GM12878 (cell line): ENCODE results near the gene CD38. TPM values are rescaled to one million over a fixed set of nuclear protein-coding genes. Genes with fewer than 3 reads are reported as not detected.
A peak's percentile ranks its signal among the peaks of the same experiment; 100 is the strongest.

Experiments used
- ATF3 ChIP-seq: IDR thresholded peaks from 2 replicates; pipeline ENCODE4 v1.6.1; 2011; ENCODE audit warnings: low read depth, mild to moderate bottlenecking, low read length, moderate library complexity, borderline replicate concordance; ENCODE audit errors: extremely low read depth
- BHLHE40 ChIP-seq, 2 experiments: fragments of 450-650 bp in 1 of 2; IDR thresholded peaks; 2 replicates each; pipeline ENCODE4 v1.6.1; 2011 to 2017; ENCODE audit warnings: low read depth in 2 of 2, borderline replicate concordance in 1 of 2, improper control_type of control experiment in 1 of 2, low read length in 1 of 2, mild to moderate bottlenecking in 1 of 2
- BRCA1 ChIP-seq: IDR thresholded peaks from 2 replicates; pipeline ENCODE4 v1.6.1; 2011; ENCODE audit warnings: low read depth, low read length, improper control_type of control experiment
- CREB1 ChIP-seq: IDR thresholded peaks from 2 replicates; pipeline ENCODE4 v1.6.1; 2012; ENCODE audit warnings: low read depth, mild to moderate bottlenecking, inconsistent platforms
- CTCF ChIP-seq, 3 experiments: IDR thresholded peaks in 2 of 3; conservative IDR thresholded peaks in 1 of 3; 2 replicates each; pipeline ENCODE4 v1.5.1; 2011; ENCODE audit warnings: low read depth in 3 of 3, low read length in 3 of 3, mild to moderate bottlenecking in 3 of 3, control low read depth in 2 of 3, moderate library complexity in 2 of 3, inconsistent platforms in 1 of 3, mixed read lengths in 1 of 3; ENCODE audit not compliant: control insufficient read depth in 2 of 3, insufficient read depth in 1 of 3; ENCODE audit errors: extremely low read depth in 1 of 3
- ETV6 ChIP-seq, 2 experiments: fragments of 450-650 bp in 1 of 2; IDR thresholded peaks in 1 of 2; conservative IDR thresholded peaks in 1 of 2; 2 replicates each; pipeline ENCODE4 v1.6.1; 2014; ENCODE audit warnings: antibody characterized with exemption in 1 of 2, borderline replicate concordance in 1 of 2, low read depth in 1 of 2, mild to moderate bottlenecking in 1 of 2, moderate library complexity in 1 of 2
- JUND ChIP-seq: IDR thresholded peaks from 2 replicates; pipeline ENCODE4 v1.6.1; 2012; ENCODE audit warnings: low read depth, mild to moderate bottlenecking, low read length, improper control_type of control experiment, moderate library complexity
- KDM1A ChIP-seq: fragments of 200-600 bp; sonication (generic); IDR thresholded peaks from 2 replicates; pipeline ENCODE4 v1.6.1; 2016; ENCODE audit warnings: borderline replicate concordance
- KLF5 ChIP-seq: fragments of 450-650 bp; IDR thresholded peaks from 2 replicates; pipeline ENCODE4 v1.6.1; 2014; ENCODE audit warnings: mild to moderate bottlenecking; ENCODE audit not compliant: partially characterized antibody
- LARP7 ChIP-seq: fragments of 450-650 bp; IDR thresholded peaks from 2 replicates; pipeline ENCODE4 v1.6.1; 2017; ENCODE audit warnings: mild to moderate bottlenecking
- MAX ChIP-seq: IDR thresholded peaks from 2 replicates; pipeline ENCODE4 v1.6.1; 2012; ENCODE audit warnings: low read depth, low read length, improper control_type of control experiment
- MEF2A ChIP-seq: IDR thresholded peaks from 2 replicates; pipeline ENCODE4 v1.6.1; 2011; ENCODE audit warnings: low read depth, mild to moderate bottlenecking, low read length, moderate library complexity; ENCODE audit not compliant: insufficient read depth
- POLR2AphosphoS2 ChIP-seq: IDR thresholded peaks from 2 replicates; pipeline ENCODE4 v1.6.1; 2011; ENCODE audit warnings: low read depth, mild to moderate bottlenecking, low read length, improper control_type of control experiment, moderate library complexity
- SIN3A ChIP-seq: IDR thresholded peaks from 2 replicates; pipeline ENCODE4 v1.6.1; 2012; ENCODE audit warnings: low read depth, low read length, improper control_type of control experiment
- SIX5 ChIP-seq: IDR thresholded peaks from 2 replicates; pipeline ENCODE4 v1.6.1; 2011; ENCODE audit warnings: mild to moderate bottlenecking, low read depth, low read length, moderate library complexity; ENCODE audit not compliant: severe bottlenecking
- SKIL ChIP-seq: fragments of 450-650 bp; IDR thresholded peaks from 2 replicates; pipeline ENCODE4 v1.6.1; 2017; ENCODE audit warnings: mild to moderate bottlenecking, low read depth, inconsistent platforms; ENCODE audit not compliant: poor library complexity, severe bottlenecking
- SMAD5 ChIP-seq: IDR thresholded peaks from 2 replicates; pipeline ENCODE4 v1.6.1; 2016; ENCODE audit warnings: antibody characterized with exemption, low read depth
- SPI1 ChIP-seq: IDR thresholded peaks from 2 replicates; pipeline ENCODE4 v1.6.1; 2011; ENCODE audit warnings: low read depth, mild to moderate bottlenecking, low read length, moderate library complexity, borderline replicate concordance; ENCODE audit not compliant: insufficient read depth
- SREBF1 ChIP-seq: IDR thresholded peaks from 2 replicates; pipeline ENCODE4 v1.6.1; 2012; ENCODE audit warnings: mild to moderate bottlenecking, low read length
- STAT1 ChIP-seq: fragments of 450-650 bp; conservative IDR thresholded peaks from 2 replicates; pipeline ENCODE4 v1.6.1; 2014; ENCODE audit warnings: antibody characterized with exemption, mild to moderate bottlenecking
- SUPT20H ChIP-seq: IDR thresholded peaks from 2 replicates; pipeline ENCODE4 v1.6.1; 2011; ENCODE audit warnings: low read depth, mild to moderate bottlenecking, low read length, moderate library complexity, borderline replicate concordance; ENCODE audit not compliant: control insufficient read depth
- TBL1XR1 ChIP-seq: IDR thresholded peaks from 2 replicates; pipeline ENCODE4 v1.6.1; 2012; ENCODE audit warnings: low read depth, low read length, improper control_type of control experiment
- YY1 ChIP-seq: IDR thresholded peaks from 2 replicates; pipeline ENCODE4 v1.6.1; 2011; ENCODE audit warnings: low read depth, mild to moderate bottlenecking, low read length
- polyA plus RNA-seq, 11 experiments: library from polyadenylated mRNA; depleted of rRNA in 4 of 11; unstranded in 6 of 11; stranded (reverse) in 5 of 11; fragments of >200 nt; fragmentation: Nextera tagmentation in 4 of 11; fragmentation: Illumina TruSeq in 1 of 11; extraction: Ambion mirVana in 4 of 11; extraction: Trizol in 1 of 11; gene quantifications; 1 replicate in 1 of 11; 2 replicates in 10 of 11; pipeline versions ENCODE4 v1.2.1 to v1.2.3, GENCODE V29; 2011 to 2016; ENCODE audit warnings: inconsistent platforms in 2 of 11, missing spikeins in 2 of 11, low read depth in 1 of 11
- total RNA-seq, 4 experiments: library from RNA; depleted of rRNA in 3 of 4; stranded (reverse); fragments of >200 nt in 3 of 4; fragmentation: Illumina TruSeq in 1 of 4; extraction: Trizol in 1 of 4; gene quantifications; 2 replicates each; pipeline versions ENCODE4 v1.2.1 to v1.2.3, GENCODE V29; 2013 to 2021

The CD38 gene
- total and polyA plus RNA-seq, 10 of the 15 experiments (the other 5 are each of a cell fraction or from before 2014, with no cell fraction given): 3.5 to 39.8 (median 12.7) TPM

GRCh38 chr4:15781427-15782095 is 3.4 kb downstream of the CD38 start (continued):
- TF ChIP-seq SMAD5 (no peak), YY1 (0 out of 2 replicates have a peak, but pooled peaks have one; percentile 12), MEF2A (no peak), TBL1XR1 (peak; percentile 53), KLF5 (peak; percentile 38), SUPT20H (no peak), CTCF (IDR thresholded peaks at IDR 0.05 in 2 of 3, conservative IDR thresholded peaks at IDR 0.05 in 1 of 3; ENCODE audit: control insufficient read depth in 2 of 3, extremely low read depth in 1 of 3, insufficient read depth in 1 of 3, low read depth in 3 of 3, low read length in 3 of 3) (no peak), MAX (no peak), SKIL (peak; percentile 79), LARP7 (no peak), JUND (peak; percentile 61; the same call in 1 of the 2 replicates), STAT1 (no peak), ETV6 (conservative IDR thresholded peaks at IDR 0.05 in 1 of 2, IDR thresholded peaks at IDR 0.05 in 1 of 2; ENCODE audit: borderline replicate concordance in 1 of 2, low read depth in 1 of 2) (peak in 1 of 2 experiments; percentile 82; a peak in 1 of 4 replicates), SPI1 (no peak), SIN3A (peak; percentile 60; the same call in 1 of the 2 replicates), CREB1 (peak; percentile 50; the same call in 1 of the 2 replicates), ATF3 (no peak), KDM1A (no peak), BHLHE40 (IDR thresholded peaks at IDR 0.05; ENCODE audit: borderline replicate concordance in 1 of 2, low read depth in 2 of 2, low read length in 1 of 2) (peak; percentile 56 to 75; a peak in 3 of 4 replicates), BRCA1 (no peak), SREBF1 (no peak), SIX5 (no peak), POLR2AphosphoS2 (no peak)
